Cardiac muscle cell (in vitro differentiated cells and primary cell): ENCODE measurements around the gene GARIN5B. TPM values are rescaled to one million over a fixed set of nuclear protein-coding genes. Genes with fewer than 3 reads are reported as not detected.

Source experiments
- DNase-seq, 2 donors: peaks; one replicate each; pipeline versions ENCODE4 v3.0.0 to v3.0.0-alpha.2; 2010 to 2017; ENCODE audit warnings: low read depth in 1 of 2, low spot score in 1 of 2
- H3K27ac ChIP-seq: fragments of 200-600 bp; sonication (generic); 2 replicates; pipeline ENCODE4 v1.5.1; 2016
- H3K27me3 ChIP-seq: fragments of 200-600 bp; sonication (generic); 2 replicates; pipeline ENCODE4 v1.6.0; 2016; ENCODE audit warnings: control low read depth
- H3K36me3 ChIP-seq: fragments of 200-600 bp; sonication (generic); 2 replicates; pipeline ENCODE4 v1.5.1; 2016; ENCODE audit warnings: control low read depth
- H3K4me1 ChIP-seq: fragments of 200-600 bp; sonication (generic); 2 replicates; pipeline ENCODE4 v1.8.1; 2017; ENCODE audit warnings: low read depth, mild to moderate bottlenecking, mixed run types
- H3K4me3 ChIP-seq: fragments of 200-600 bp; sonication (generic); 2 replicates; pipeline ENCODE4 v1.5.1; 2016; ENCODE audit warnings: mild to moderate bottlenecking
- H3K9me3 ChIP-seq: fragments of 200-600 bp; sonication (generic); 2 replicates; pipeline ENCODE4 v1.5.1; 2017; ENCODE audit warnings: low read depth, mild to moderate bottlenecking, control low read depth
- CTCF ChIP-seq: IDR thresholded peaks from 2 replicates; pipeline ENCODE4 v1.5.1; 2012; ENCODE audit warnings: low read depth, mild to moderate bottlenecking, low read length
- polyA plus RNA-seq: library from polyadenylated mRNA; unstranded; fragments of >200 nt; fragmentation: Nextera tagmentation; extraction: Ambion mirVana; gene quantifications from 2 replicates; pipeline ENCODE4 v1.2.1, GENCODE V29; 2016
- total RNA-seq: library from RNA; depleted of rRNA; stranded (reverse); fragments of >200 nt; gene quantifications from 2 replicates; pipeline ENCODE4 v1.2.3, GENCODE V29; 2016

Gene GARIN5B
- total and polyA plus RNA-seq, 2 experiments from 2014 or later = not detected

- Histone ChIP-seq H3K4me3 (no peak overlapping the region), H3K27me3 (no peaks in the 10 kb centered on the region), H3K9me3 (no peaks in the 10 kb centered on the region), H3K36me3 (peaks cover 37% of the 10 kb centered on the region), H3K4me1 (no peaks in the 10 kb centered on the region), H3K27ac (no peak overlapping the region)
- TF ChIP-seq CTCF = no peak
- no peak for DNase-seq
Measured at GRCh38 chr19:55305983-55306562, 57.0 kb downstream of the GARIN5B start.

GRCh38 chr19:55305491-55305890, 57.6 kb downstream of the GARIN5B start:
- no peaks in the 10 kb centered on the region for H3K27me3 ChIP-seq
- H3K4me3 ChIP-seq = no peak overlapping the region
- H3K9me3 ChIP-seq = no peaks in the 10 kb centered on the region
- DNase-seq = peak; percentile 34 to 57
- TF ChIP-seq CTCF = no peak
- no peak overlapping the region for H3K27ac ChIP-seq
- no peaks in the 10 kb centered on the region for H3K4me1 ChIP-seq
- H3K36me3 ChIP-seq = peaks cover 37% of the 10 kb centered on the region

- TF ChIP-seq CTCF = no peak
- no peaks in the 10 kb centered on the region for H3K9me3 ChIP-seq
- H3K4me1 ChIP-seq = no peaks in the 10 kb centered on the region
- peaks cover 37% of the 10 kb centered on the region for H3K36me3 ChIP-seq
- no peak overlapping the region for H3K27ac ChIP-seq
- no peak for DNase-seq
- no peak overlapping the region for H3K4me3 ChIP-seq
- H3K27me3 ChIP-seq = no peaks in the 10 kb centered on the region
Measured at GRCh38 chr19:55304980-55305379, 58.1 kb downstream of the GARIN5B start.

Other genes with a start within 250 kb of the GARIN5B start
- gene PPP1R12C, start 245.6 kb downstream of the GARIN5B start, total RNA-seq = 107 and 120 TPM in 2 replicates
- gene PPP1R12C, start 245.6 kb downstream of the GARIN5B start, polyA plus RNA-seq = 32.9 and 38.0 TPM in 2 replicates
- gene TNNT1, start 214.1 kb downstream of the GARIN5B start, total RNA-seq = 16.1 and 25.0 TPM in 2 replicates
- 34.7 and 35.5 TPM in 2 replicates for gene TNNT1, start 214.1 kb downstream of the GARIN5B start, polyA plus RNA-seq
- gene TNNI3, start 205.5 kb downstream of the GARIN5B start, total RNA-seq = 64.5 and 78.6 TPM in 2 replicates
- gene TNNI3, start 205.5 kb downstream of the GARIN5B start, polyA plus RNA-seq = 49.8 and 85.5 TPM in 2 replicates
- 3.2 and 3.5 TPM in 2 replicates for gene DNAAF3, start 196.6 kb downstream of the GARIN5B start, total RNA-seq
- gene DNAAF3, start 196.6 kb downstream of the GARIN5B start, polyA plus RNA-seq = 7.6 and 14.3 TPM in 2 replicates
- 0.12 and 0.53 TPM in 2 replicates for gene SYT5, start 183.0 kb downstream of the GARIN5B start, total RNA-seq
- not detected in 2 replicates for gene SYT5, start 183.0 kb downstream of the GARIN5B start, polyA plus RNA-seq
- 3.0 and 6.9 TPM in 2 replicates for gene PTPRH, start 153.8 kb downstream of the GARIN5B start, total RNA-seq
- gene PTPRH, start 153.8 kb downstream of the GARIN5B start, polyA plus RNA-seq = 2.3 TPM in 2 replicates
- 4.2 and 4.7 TPM in 2 replicates for gene TMEM86B, start 134.5 kb downstream of the GARIN5B start, total RNA-seq
- gene TMEM86B, start 134.5 kb downstream of the GARIN5B start, polyA plus RNA-seq = 2.6 and 5.3 TPM in 2 replicates
- gene PPP6R1, start 104.2 kb downstream of the GARIN5B start, total RNA-seq = 87.9 and 91.7 TPM in 2 replicates
- gene PPP6R1, start 104.2 kb downstream of the GARIN5B start, polyA plus RNA-seq = 98.7 and 101 TPM in 2 replicates
- gene HSPBP1, start 83.2 kb downstream of the GARIN5B start, total RNA-seq = 47.2 and 77.7 TPM in 2 replicates
- 68.9 and 123 TPM in 2 replicates for gene HSPBP1, start 83.2 kb downstream of the GARIN5B start, polyA plus RNA-seq
- 34.4 and 34.7 TPM in 2 replicates for gene BRSK1, start 79.3 kb downstream of the GARIN5B start, total RNA-seq
- gene BRSK1, start 79.3 kb downstream of the GARIN5B start, polyA plus RNA-seq = 3.5 and 5.6 TPM in 2 replicates
- not detected in 2 replicates for gene TMEM150B, start 37.9 kb downstream of the GARIN5B start, total RNA-seq
- gene TMEM150B, start 37.9 kb downstream of the GARIN5B start, polyA plus RNA-seq = not detected in 2 replicates
- 58.9 and 82.4 TPM in 2 replicates for gene KMT5C, start 23.4 kb downstream of the GARIN5B start, total RNA-seq
- 63.5 and 81.7 TPM in 2 replicates for gene KMT5C, start 23.4 kb downstream of the GARIN5B start, polyA plus RNA-seq
- gene COX6B2, start 8.5 kb downstream of the GARIN5B start, total RNA-seq = not detected in 2 replicates
- 0.06 and 0.17 TPM in 2 replicates for gene COX6B2, start 8.5 kb downstream of the GARIN5B start, polyA plus RNA-seq
- gene IL11, start 7.2 kb upstream of the GARIN5B start, total RNA-seq = 0.12 and 0.49 TPM in 2 replicates
- 0.72 TPM in 1 of 2 replicates, not detected in the other for gene IL11, start 7.2 kb upstream of the GARIN5B start, polyA plus RNA-seq
- gene TMEM190, start 13.6 kb upstream of the GARIN5B start, total RNA-seq = not detected in 2 replicates
- gene TMEM190, start 13.6 kb upstream of the GARIN5B start, polyA plus RNA-seq = 0.85 and 1.3 TPM in 2 replicates
- gene TMEM238, start 21.0 kb upstream of the GARIN5B start, total RNA-seq = 0.27 and 0.35 TPM in 2 replicates
- gene TMEM238, start 21.0 kb upstream of the GARIN5B start, polyA plus RNA-seq = 1.7 and 4.0 TPM in 2 replicates
- 757 and 1,325 TPM in 2 replicates for gene RPL28, start 22.7 kb upstream of the GARIN5B start, total RNA-seq
- gene RPL28, start 22.7 kb upstream of the GARIN5B start, polyA plus RNA-seq = 273 and 320 TPM in 2 replicates
- gene UBE2S, start 44.5 kb upstream of the GARIN5B start, total RNA-seq = 54.2 and 244 TPM in 2 replicates
- 164 and 471 TPM in 2 replicates for gene UBE2S, start 44.5 kb upstream of the GARIN5B start, polyA plus RNA-seq
- not detected in 2 replicates for gene SHISA7, start 80.0 kb upstream of the GARIN5B start, total RNA-seq
- not detected in 2 replicates for gene SHISA7, start 80.0 kb upstream of the GARIN5B start, polyA plus RNA-seq
- gene ISOC2, start 98.4 kb upstream of the GARIN5B start, total RNA-seq = 99.4 and 200 TPM in 2 replicates
- gene ISOC2, start 98.4 kb upstream of the GARIN5B start, polyA plus RNA-seq = 73.9 and 89.7 TPM in 2 replicates
- not detected in 2 replicates for gene C19orf85, start 101.5 kb upstream of the GARIN5B start, total RNA-seq
- gene C19orf85, start 101.5 kb upstream of the GARIN5B start, polyA plus RNA-seq = not detected in 2 replicates
- gene ZNF628, start 113.4 kb upstream of the GARIN5B start, total RNA-seq = 15.7 and 16.7 TPM in 2 replicates
- gene ZNF628, start 113.4 kb upstream of the GARIN5B start, polyA plus RNA-seq = 0.95 and 0.96 TPM in 2 replicates
- 56.5 and 78.7 TPM in 2 replicates for gene NAT14, start 121.9 kb upstream of the GARIN5B start, total RNA-seq
- 137 and 138 TPM in 2 replicates for gene NAT14, start 121.9 kb upstream of the GARIN5B start, polyA plus RNA-seq
- gene SSC5D, start 125.2 kb upstream of the GARIN5B start, total RNA-seq = 0.32 and 0.89 TPM in 2 replicates
- 0.15 and 0.60 TPM in 2 replicates for gene SSC5D, start 125.2 kb upstream of the GARIN5B start, polyA plus RNA-seq
- gene SBK2, start 173.9 kb upstream of the GARIN5B start, total RNA-seq = 2.4 and 5.3 TPM in 2 replicates
- gene SBK2, start 173.9 kb upstream of the GARIN5B start, polyA plus RNA-seq = 6.8 and 7.1 TPM in 2 replicates
- 0.71 and 0.88 TPM in 2 replicates for gene SBK3, start 182.3 kb upstream of the GARIN5B start, total RNA-seq
- gene SBK3, start 182.3 kb upstream of the GARIN5B start, polyA plus RNA-seq = not detected in 2 replicates
- gene ZNF579, start 217.6 kb upstream of the GARIN5B start, total RNA-seq = 10.3 and 13.4 TPM in 2 replicates
- 14.9 and 17.7 TPM in 2 replicates for gene ZNF579, start 217.6 kb upstream of the GARIN5B start, polyA plus RNA-seq
- gene FIZ1, start 236.3 kb upstream of the GARIN5B start, total RNA-seq = 12.8 and 13.6 TPM in 2 replicates
- gene FIZ1, start 236.3 kb upstream of the GARIN5B start, polyA plus RNA-seq = 18.7 and 25.3 TPM in 2 replicates
- gene ZNF524, start 237.0 kb upstream of the GARIN5B start, total RNA-seq = 26.5 and 29.1 TPM in 2 replicates
- gene ZNF524, start 237.0 kb upstream of the GARIN5B start, polyA plus RNA-seq = 15.9 and 17.3 TPM in 2 replicates
- gene ZNF865, start 242.4 kb upstream of the GARIN5B start, total RNA-seq = 7.1 and 11.2 TPM in 2 replicates
- 1.9 and 2.6 TPM in 2 replicates for gene ZNF865, start 242.4 kb upstream of the GARIN5B start, polyA plus RNA-seq